GM23338 (cell line): Measurements from ENCODE around the gene CITED4. TPM values are rescaled to one million over a fixed set of nuclear protein-coding genes. Genes with fewer than 3 reads are reported as not detected.

Source experiments
- ATAC-seq: fragments of 200-7000 bp; cut with Tn5 transposase; 3 replicates; pipeline ENCODE4 v1.9.1; 2020
- DNase-seq: peaks from one replicate; pipeline ENCODE4 v3.0.0-alpha.2; 2015; ENCODE audit warnings: low spot score
- H2AFZ ChIP-seq: fragments of 200-600 bp; sonication (generic); 2 replicates; pipeline ENCODE4 v1.8.0; 2016; ENCODE audit warnings: antibody characterized with exemption, mild to moderate bottlenecking, moderate library complexity
- H3F3A ChIP-seq: fragments of 200-600 bp; sonication (generic); replicated peaks from 2 replicates; pipeline ENCODE4 v1.8.0; 2017; ENCODE audit warnings: antibody characterized with exemption, mixed run types, low read depth
- H3K27ac ChIP-seq: fragments of 200-600 bp; sonication (generic); 2 replicates; pipeline ENCODE4 v1.6.1; 2016; ENCODE audit warnings: low read depth
- H3K27me3 ChIP-seq: fragments of 200-600 bp; sonication (generic); 2 replicates; pipeline ENCODE4 v1.8.0; 2016; ENCODE audit warnings: mild to moderate bottlenecking, mixed run types, moderate library complexity; ENCODE audit not compliant: insufficient read depth
- H3K36me3 ChIP-seq: fragments of 200-600 bp; sonication (generic); 2 replicates; pipeline ENCODE4 v1.8.0; 2016; ENCODE audit warnings: mild to moderate bottlenecking; ENCODE audit not compliant: insufficient read depth
- H3K4me1 ChIP-seq: fragments of 200-600 bp; sonication (generic); 2 replicates; pipeline ENCODE4 v1.8.0; 2016; ENCODE audit warnings: mild to moderate bottlenecking, moderate library complexity; ENCODE audit not compliant: insufficient read depth
- H3K4me2 ChIP-seq: fragments of 200-600 bp; sonication (generic); 2 replicates; pipeline ENCODE4 v1.7.1; 2017; ENCODE audit warnings: mixed run types
- H3K4me3 ChIP-seq: fragments of 200-600 bp; sonication (generic); 2 replicates; pipeline ENCODE4 v1.6.1; 2016; ENCODE audit warnings: mixed run types
- H3K79me2 ChIP-seq: fragments of 200-600 bp; sonication (generic); replicated peaks from 2 replicates; pipeline ENCODE4 v1.8.0; 2017; ENCODE audit warnings: mild to moderate bottlenecking; ENCODE audit not compliant: insufficient read depth
- H3K9me2 ChIP-seq: fragments of 200-600 bp; sonication (generic); 2 replicates; pipeline ENCODE4 v1.8.0; 2017; ENCODE audit not compliant: insufficient read depth
- H4K20me1 ChIP-seq: fragments of 200-600 bp; sonication (generic); replicated peaks from 2 replicates; pipeline ENCODE4 v1.8.0; 2017; ENCODE audit warnings: mild to moderate bottlenecking; ENCODE audit not compliant: insufficient read depth
- H3K27ac Mint-ChIP-seq: 2 replicates; pipeline ENCODE4 v1.8.0; 2020; ENCODE audit warnings: inconsistent platforms, mild to moderate bottlenecking, moderate library complexity, mixed read lengths
- H3K27me3 Mint-ChIP-seq: 3 replicates; pipeline ENCODE4 v1.8.0; 2022; ENCODE audit warnings: low read depth, mild to moderate bottlenecking, moderate library complexity, mixed read lengths, inconsistent platforms; ENCODE audit not compliant: insufficient read depth, poor library complexity
- H3K36me3 Mint-ChIP-seq: 3 replicates; pipeline ENCODE4 v1.8.0; 2021; ENCODE audit warnings: low read depth, mild to moderate bottlenecking, inconsistent platforms, moderate library complexity, mixed read lengths
- H3K4me1 Mint-ChIP-seq: 3 replicates; pipeline ENCODE4 v1.8.0; 2020; ENCODE audit warnings: mild to moderate bottlenecking, inconsistent platforms, mixed read lengths
- H3K4me3 Mint-ChIP-seq: 3 replicates; pipeline ENCODE4 v1.8.0; 2021; ENCODE audit warnings: moderate library complexity, mild to moderate bottlenecking, inconsistent platforms, mixed read lengths
- H3K9me3 Mint-ChIP-seq: 3 replicates; pipeline ENCODE4 v1.8.0; 2020; ENCODE audit warnings: moderate library complexity, mild to moderate bottlenecking, inconsistent platforms, mixed read lengths
- CREB1 ChIP-seq: fragments of 250-450 bp; sonication (Bioruptor Pico); IDR thresholded peaks from 2 replicates; pipeline ENCODE4 v1.5.0; 2020; ENCODE audit warnings: low read depth, mild to moderate bottlenecking, moderate library complexity
- EZH2 ChIP-seq: fragments of 200-600 bp; sonication (generic); IDR thresholded peaks from one replicate; pipeline ENCODE4 v1.8.0; 2017; ENCODE audit warnings: antibody characterized with exemption, mild to moderate bottlenecking, low read depth; ENCODE audit not compliant: unreplicated experiment
- EZH2phosphoT487 ChIP-seq: fragments of 200-600 bp; sonication (generic); IDR thresholded peaks from one replicate; pipeline ENCODE4 v1.8.1; 2018; ENCODE audit warnings: antibody characterized with exemption; ENCODE audit not compliant: unreplicated experiment
- JUNB ChIP-seq: IDR thresholded peaks from one replicate; pipeline ENCODE4 v1.6.1; 2016; ENCODE audit warnings: antibody characterized with exemption; ENCODE audit not compliant: unreplicated experiment
- NANOG ChIP-seq: IDR thresholded peaks from 2 replicates; pipeline ENCODE4 v1.6.1; 2016; ENCODE audit warnings: antibody characterized with exemption, borderline replicate concordance
- STAT1 ChIP-seq: IDR thresholded peaks from one replicate; pipeline ENCODE4 v1.6.1; 2016; ENCODE audit warnings: antibody characterized with exemption; ENCODE audit not compliant: unreplicated experiment
- ZNF114 ChIP-seq: fragments of 250-450 bp; sonication (Bioruptor Pico); IDR thresholded peaks from 2 replicates; pipeline ENCODE4 v1.5.0; 2020; ENCODE audit warnings: mild to moderate bottlenecking, moderate library complexity
- polyA plus RNA-seq: library from polyadenylated mRNA; unstranded; fragments of >200 nt; fragmentation: Nextera tagmentation; extraction: Ambion mirVana; gene quantifications from 2 replicates; pipeline ENCODE4 v1.2.1, GENCODE V29; 2016
- total RNA-seq: library from RNA; depleted of rRNA; stranded (reverse); fragments of >200 nt; shearing (Covaris generic); gene quantifications from 2 replicates; pipeline ENCODE4 v1.2.3, GENCODE V29; 2014
- TF ChIP-seq, protein P1 (sequence below): IDR thresholded peaks from 2 replicates; pipeline ENCODE4 v1.6.1; 2016; ENCODE audit warnings: antibody characterized with exemption
- TF ChIP-seq, protein P2 (sequence below), 2 experiments: fragments of 200-600 bp in 1 of 2; sonication (generic) in 1 of 2; conservative IDR thresholded peaks; 2 replicates each; pipeline versions ENCODE4 v1.5.1 to v1.6.1; 2016 to 2017; ENCODE audit warnings: antibody characterized with exemption in 2 of 2, low read depth in 2 of 2, mild to moderate bottlenecking in 2 of 2, moderate library complexity in 1 of 2

Gene CITED4
- total and polyA plus RNA-seq, 2 experiments from 2014 or later: 2.9 to 18.7 TPM

DNA sequence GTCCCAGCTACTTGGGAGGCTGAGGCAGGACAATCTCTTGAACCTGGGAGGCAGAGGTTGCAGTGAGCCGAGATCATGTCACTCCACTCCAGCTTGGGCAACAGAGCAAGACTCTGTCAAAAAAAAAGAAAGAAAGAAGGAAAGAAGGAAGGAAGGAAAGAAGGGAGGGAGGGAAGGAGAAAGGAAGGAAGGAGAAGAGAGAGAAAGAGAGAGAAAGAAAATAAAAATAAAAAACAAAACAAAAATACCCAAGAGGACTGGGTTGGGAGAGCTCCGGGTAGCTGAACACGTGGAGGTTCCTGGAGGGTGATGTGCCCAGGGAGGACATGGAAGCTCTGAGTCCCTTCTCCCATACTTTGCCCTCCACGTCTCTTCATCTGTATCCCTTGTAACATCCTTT, 45.7 kb upstream of the CITED4 start (continued):
- TF ChIP-seq, protein P1, sequence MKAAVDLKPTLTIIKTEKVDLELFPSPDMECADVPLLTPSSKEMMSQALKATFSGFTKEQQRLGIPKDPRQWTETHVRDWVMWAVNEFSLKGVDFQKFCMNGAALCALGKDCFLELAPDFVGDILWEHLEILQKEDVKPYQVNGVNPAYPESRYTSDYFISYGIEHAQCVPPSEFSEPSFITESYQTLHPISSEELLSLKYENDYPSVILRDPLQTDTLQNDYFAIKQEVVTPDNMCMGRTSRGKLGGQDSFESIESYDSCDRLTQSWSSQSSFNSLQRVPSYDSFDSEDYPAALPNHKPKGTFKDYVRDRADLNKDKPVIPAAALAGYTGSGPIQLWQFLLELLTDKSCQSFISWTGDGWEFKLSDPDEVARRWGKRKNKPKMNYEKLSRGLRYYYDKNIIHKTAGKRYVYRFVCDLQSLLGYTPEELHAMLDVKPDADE: no peak
- TF ChIP-seq STAT1: no peak
- TF ChIP-seq, protein P2, sequence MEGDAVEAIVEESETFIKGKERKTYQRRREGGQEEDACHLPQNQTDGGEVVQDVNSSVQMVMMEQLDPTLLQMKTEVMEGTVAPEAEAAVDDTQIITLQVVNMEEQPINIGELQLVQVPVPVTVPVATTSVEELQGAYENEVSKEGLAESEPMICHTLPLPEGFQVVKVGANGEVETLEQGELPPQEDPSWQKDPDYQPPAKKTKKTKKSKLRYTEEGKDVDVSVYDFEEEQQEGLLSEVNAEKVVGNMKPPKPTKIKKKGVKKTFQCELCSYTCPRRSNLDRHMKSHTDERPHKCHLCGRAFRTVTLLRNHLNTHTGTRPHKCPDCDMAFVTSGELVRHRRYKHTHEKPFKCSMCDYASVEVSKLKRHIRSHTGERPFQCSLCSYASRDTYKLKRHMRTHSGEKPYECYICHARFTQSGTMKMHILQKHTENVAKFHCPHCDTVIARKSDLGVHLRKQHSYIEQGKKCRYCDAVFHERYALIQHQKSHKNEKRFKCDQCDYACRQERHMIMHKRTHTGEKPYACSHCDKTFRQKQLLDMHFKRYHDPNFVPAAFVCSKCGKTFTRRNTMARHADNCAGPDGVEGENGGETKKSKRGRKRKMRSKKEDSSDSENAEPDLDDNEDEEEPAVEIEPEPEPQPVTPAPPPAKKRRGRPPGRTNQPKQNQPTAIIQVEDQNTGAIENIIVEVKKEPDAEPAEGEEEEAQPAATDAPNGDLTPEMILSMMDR (conservative IDR thresholded peaks at IDR 0.05; ENCODE audit: low read depth in 2 of 2): no peak

DNA sequence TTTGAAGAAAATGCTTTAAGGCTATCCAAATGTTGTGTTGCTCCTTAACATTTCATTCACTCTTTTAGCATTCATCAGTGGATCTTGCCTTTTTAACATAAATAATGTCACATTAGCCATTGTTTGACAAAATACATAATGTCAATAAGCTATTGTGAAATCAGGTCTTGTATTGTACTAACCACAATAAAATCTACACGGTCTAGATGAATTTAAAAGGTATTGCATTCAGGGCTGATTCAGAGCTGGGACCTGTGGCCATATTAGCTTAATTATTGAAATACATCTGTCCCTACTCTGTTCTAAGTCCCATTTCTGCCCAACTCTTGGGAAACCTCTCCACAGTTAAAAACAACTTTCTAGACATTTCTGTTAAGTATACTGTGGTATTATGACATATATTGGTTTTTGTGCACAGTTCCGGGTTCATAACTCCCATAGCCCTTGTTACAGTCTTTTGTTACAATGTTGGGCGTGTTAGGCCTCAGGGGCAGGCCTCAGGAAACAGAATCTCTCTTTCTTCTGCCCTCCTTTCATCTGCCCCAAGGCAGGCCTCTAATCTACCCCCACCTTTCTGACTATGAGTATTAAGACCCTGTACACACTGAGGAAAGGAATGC, 44.7 kb upstream of the CITED4 start:
- TF ChIP-seq EZH2phosphoT487: no peak
- no peak for TF ChIP-seq EZH2
- no peaks in the 10 kb centered on the region for H3K36me3 Mint-ChIP-seq
- ATAC-seq: no peak
- no peak overlapping the region for H3K4me2 ChIP-seq
- no peaks in the 10 kb centered on the region for H3F3A ChIP-seq
- no peak overlapping the region for H3K4me3 Mint-ChIP-seq
- H3K27me3 ChIP-seq: no peaks in the 10 kb centered on the region
- H4K20me1 ChIP-seq: no peaks in the 10 kb centered on the region
- no peaks in the 10 kb centered on the region for H3K36me3 ChIP-seq
- H3K27ac Mint-ChIP-seq: no peak overlapping the region
- H3K4me1 ChIP-seq: no peaks in the 10 kb centered on the region
- no peaks in the 10 kb centered on the region; the same call in 2 of the 3 replicates for H3K4me1 Mint-ChIP-seq
- H2AFZ ChIP-seq: no peak overlapping the region
- no peak overlapping the region for H3K4me3 ChIP-seq
- no peak overlapping the region for H3K27ac ChIP-seq
- no peaks in the 10 kb centered on the region for H3K9me2 ChIP-seq
- H3K27me3 Mint-ChIP-seq: no peaks in the 10 kb centered on the region
- no peaks in the 10 kb centered on the region for H3K9me3 Mint-ChIP-seq
- DNase-seq: no peak
- no peaks in the 10 kb centered on the region for H3K79me2 ChIP-seq

DNA sequence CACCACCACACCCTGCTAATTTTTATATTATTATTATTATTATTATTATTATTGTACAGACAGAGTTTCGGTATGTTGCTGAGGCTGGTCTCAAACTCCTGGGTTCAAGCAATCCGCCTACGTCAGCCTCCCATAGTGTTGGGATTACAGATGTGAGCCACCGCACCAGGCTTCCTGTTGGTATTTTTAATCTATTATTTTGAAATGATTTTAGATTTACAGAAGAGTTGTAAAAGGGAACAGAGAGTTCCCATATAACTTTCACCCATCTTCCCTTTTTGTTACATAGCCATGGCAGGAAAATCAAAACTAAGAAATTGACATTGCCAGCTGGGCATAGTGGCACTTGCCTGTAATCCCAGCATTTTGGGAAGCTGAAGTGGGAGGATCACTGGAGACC, 42.9 kb upstream of the CITED4 start:
- H3K36me3 ChIP-seq: no peaks in the 10 kb centered on the region
- no peaks in the 10 kb centered on the region for H4K20me1 ChIP-seq
- no peak for TF ChIP-seq ZNF114 (CRISPR knock-in tag)
- no peak for TF ChIP-seq NANOG
- no peak for TF ChIP-seq STAT1
- TF ChIP-seq, protein P1: no peak
- no peak for TF ChIP-seq JUNB
- no peak for TF ChIP-seq EZH2
- TF ChIP-seq CREB1 (CRISPR knock-in tag): no peak
- H3K27ac ChIP-seq: no peak overlapping the region
- H3K79me2 ChIP-seq: no peaks in the 10 kb centered on the region
- no peaks in the 10 kb centered on the region for H3K4me1 ChIP-seq
- H3K9me3 Mint-ChIP-seq: no peaks in the 10 kb centered on the region
- no peaks in the 10 kb centered on the region for H3K9me2 ChIP-seq
- H2AFZ ChIP-seq: no peak overlapping the region
- H3K4me3 ChIP-seq: no peak overlapping the region
- no peak overlapping the region for H3K4me3 Mint-ChIP-seq
- no peaks in the 10 kb centered on the region for H3K36me3 Mint-ChIP-seq
- ATAC-seq (no peak), DNase-seq (no peak)
- no peaks in the 10 kb centered on the region for H3K27me3 Mint-ChIP-seq
- H3K4me2 ChIP-seq: no peak overlapping the region
- no peaks in the 10 kb centered on the region for H3K27me3 ChIP-seq
- H3K27ac Mint-ChIP-seq: no peak overlapping the region
- H3F3A ChIP-seq: no peaks in the 10 kb centered on the region
- H3K4me1 Mint-ChIP-seq: no peaks in the 10 kb centered on the region; the same call in 2 of the 3 replicates
